GM21786 (cell line): ENCODE measurements around the gene PICK1.
"Not testable (repeated sequence)": the region's sequence is repeated elsewhere in the genome, so short reads cannot be mapped to it uniquely, and the experiment has no call there.

Experiments used
- ATAC-seq: cut with Tn5 transposase; IDR thresholded peaks from one replicate; pipeline ENCODE4 v1.9.1; 2021; ENCODE audit not compliant: unreplicated experiment

Gene PICK1

DNA sequence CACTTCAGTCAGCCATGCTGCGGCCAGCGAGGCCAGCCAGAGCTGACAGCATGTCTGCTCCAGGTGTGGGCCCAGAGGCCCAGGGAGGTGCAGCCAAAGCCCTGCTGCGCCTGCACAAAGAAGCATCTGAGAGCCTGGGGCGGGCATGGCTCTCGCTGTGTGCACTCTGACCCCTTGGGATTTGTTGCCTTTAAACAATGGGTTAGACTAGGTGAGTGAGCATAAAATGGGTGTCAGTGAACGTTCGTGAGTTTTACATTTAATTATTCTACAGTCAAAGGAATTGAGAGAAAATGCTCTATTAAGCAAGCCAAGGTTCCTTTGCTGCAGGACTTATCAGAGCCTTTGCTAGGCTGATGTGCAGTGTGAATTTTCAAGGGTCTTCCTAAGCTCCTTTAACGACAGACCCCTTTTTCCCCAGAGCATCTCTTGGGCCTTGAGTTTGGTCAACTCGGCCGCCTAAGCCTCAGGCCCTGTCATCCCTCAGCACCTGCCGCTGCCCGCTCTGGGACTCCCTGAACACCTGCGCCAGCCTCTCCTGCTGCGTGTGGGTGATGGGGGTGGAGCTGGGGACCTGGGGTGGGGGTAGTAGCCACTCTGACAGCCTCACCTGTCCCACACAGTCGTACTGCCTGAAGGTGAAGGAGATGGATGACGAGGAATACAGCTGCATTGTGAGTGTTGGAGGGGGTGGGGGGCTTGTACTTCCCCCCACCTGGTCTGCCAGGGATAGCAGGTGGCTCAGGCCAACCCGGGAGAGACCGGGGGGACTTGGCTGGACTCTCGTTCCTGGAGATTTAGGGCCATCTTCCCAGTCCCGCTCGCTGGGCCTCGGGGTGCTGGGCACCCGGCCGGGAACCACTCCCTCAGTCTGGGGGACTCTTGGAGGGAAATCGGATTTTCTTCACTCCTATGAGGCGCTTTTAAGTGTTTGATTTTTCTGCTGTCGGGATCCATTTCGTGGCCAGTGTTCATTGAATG is 16.2 kb downstream of the PICK1 start:
- ATAC-seq: no peak

DNA sequence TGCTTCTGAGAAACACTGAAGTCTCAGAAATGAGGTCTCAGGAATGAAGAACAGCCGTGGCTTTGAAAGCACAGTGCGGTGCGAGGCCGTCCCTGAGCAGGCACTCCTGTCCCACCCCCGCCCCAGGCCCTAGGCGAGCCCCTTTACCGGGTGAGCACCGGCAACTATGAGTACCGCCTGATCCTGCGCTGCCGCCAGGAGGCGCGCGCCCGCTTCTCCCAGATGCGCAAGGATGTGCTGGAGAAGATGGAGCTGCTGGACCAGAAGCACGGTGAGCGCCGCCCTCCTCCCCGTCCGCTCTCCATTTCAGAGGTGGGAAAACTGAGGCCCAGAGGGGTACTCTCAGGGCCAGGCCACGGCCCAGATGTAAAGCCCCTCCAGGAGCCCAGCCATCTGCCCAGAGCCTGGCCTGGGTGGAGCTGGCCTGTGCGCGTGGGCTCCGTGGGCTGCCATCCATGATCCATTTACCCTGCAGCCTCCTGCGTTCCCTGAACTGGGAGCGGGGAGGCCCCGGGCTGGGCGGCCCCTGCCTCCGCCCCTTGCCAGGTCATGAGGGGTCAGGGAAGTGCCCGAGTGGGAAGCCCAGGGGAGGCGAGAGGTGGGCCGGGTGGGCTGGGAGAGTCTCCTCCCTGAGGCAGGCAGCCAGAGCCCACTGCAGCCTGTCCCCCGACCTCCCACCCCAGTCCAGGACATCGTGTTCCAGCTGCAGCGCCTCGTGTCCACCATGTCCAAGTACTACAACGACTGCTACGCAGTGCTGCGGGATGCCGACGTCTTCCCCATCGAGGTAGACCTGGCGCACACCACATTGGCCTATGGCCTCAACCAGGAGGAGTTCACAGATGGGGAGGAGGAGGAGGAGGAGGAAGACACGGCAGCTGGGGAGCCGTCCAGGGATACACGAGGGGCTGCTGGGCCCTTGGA is 17.2 kb downstream of the PICK1 start:
- no peak for ATAC-seq

DNA sequence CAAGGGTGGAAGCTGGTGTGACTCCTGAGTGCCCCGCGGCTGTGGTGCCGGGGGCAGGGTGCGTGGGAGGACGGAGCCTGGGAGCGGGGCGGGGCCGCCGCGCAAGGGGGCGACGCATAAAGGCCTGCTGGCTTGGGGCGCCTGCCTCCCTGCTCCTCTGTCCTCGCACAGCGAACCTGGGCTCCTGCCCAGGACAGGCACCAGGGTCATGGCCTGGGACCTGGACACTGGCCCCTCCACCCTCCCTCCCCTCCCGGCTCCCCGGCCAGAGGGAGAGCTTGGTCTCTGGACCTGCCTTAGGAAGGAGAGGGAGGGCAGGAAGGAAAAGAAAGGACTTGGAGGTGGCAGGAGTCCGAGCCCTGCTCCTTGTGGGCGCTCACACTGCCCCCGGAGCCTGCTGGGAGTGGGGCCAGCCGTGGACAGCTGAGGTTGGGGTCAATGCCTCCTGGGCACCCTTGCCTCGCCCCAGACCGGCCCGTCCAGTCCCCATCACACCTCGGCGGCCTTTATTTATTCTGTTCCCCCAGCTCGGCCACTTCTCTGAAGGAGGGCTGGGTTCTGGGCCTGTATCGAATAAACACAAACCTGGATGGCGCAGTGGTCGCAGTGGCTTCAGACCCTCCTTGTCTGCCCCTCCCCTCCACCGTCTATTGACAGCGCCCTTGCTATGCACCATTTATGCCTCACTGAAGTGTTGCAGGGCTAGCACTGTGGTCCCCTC is 18.1 kb downstream of the PICK1 start:
- ATAC-seq: no peak

DNA sequence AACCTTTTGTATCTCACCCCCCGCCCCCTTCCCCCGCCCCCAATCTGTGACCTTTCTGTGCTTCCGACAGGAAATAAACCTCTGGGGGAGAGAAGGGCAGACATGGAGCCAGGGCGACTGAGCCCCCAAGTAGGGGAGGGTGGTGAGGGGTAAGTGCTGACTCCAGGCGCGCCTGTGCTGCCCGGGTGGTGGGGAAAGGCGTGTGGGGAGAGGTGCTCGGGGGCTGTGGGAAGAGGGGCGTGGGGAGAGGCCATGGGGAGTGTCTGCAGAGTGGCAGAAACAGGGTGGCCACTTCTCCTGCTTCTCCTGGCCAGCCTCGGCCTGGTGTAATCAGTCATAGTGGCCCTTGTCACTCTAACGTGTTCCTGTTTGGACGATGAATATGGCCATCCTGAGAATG is 18.8 kb downstream of the PICK1 start:
- ATAC-seq: no peak

DNA sequence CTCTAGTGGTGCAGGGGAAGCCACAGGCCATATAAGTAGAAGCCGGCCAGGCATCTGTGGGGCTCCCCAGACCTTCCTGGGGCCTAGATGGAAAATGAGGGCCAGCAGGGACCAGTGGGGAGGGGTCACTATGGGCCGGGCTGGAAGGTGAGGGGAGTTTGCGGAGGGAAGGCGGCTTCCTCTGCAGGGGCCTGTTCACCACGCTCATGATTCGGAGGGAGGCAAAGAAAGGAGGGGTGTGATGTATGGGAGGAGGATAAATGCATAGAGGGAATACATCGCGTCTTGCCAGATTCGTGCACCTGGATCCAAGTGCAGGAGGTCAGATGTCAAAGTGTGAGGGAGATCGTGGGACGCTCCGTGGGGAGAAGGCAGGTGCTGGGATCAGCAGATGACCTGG is 19.9 kb downstream of the PICK1 start:
- no peak for ATAC-seq

DNA sequence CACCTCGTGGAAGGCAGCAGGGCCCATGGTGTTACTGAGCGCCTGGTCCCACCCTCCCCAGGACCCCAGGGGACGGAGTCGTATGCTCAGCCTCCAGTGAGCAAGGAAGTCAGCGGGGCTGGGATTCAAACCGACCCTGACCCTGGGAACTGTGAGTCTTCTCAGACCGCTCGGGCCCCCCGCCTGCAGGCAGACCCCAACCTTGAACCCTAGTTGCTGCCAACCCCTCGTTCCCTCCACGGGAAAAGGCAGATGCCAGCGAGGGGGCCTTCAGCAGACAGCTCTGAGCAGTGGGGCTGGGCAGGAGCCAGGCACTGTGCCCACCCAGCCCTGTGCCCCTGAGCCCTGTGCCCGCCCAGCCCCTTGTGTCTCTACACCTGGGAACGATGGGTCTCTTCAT is 20.4 kb downstream of the PICK1 start:
- no peak for ATAC-seq

DNA sequence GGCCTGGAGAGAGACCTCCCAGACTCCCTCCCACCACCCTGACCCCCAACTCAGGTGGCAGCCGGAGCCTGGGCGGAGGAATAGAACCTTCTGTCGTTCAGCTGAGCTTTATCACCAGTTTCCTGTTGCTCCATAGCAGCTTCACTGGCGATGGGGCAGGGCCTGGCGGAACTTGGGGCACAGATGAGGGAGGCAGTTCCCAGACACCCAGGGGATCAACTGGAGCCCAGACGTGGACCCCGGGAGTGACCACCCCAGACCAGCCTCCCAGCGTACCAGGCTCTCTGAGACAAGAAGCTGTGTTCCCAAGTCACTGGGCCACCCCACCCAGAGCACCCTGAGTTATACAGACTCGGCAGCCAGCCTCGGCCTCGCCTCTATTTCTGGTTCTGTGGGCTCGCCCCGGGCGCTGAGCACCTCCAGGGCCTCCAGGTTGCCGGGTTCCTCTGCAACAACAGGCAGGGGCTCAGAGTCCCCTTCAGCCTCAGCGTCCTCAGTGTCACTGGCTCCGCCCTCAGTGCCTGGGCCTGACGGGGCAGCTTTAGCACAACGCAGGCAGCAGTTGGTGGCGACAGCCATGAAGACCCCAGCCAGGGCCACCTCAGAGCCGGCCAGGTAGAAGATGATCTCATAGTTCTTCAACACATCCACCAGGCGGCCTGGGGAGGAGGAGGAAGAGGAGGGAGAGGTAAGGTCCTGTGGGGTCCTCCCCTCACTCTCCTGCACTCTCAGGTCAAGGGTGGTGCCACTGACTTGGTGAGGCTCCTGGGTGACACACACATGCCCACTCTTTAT is 21.0 kb downstream of the PICK1 start:
- no peak for ATAC-seq

DNA sequence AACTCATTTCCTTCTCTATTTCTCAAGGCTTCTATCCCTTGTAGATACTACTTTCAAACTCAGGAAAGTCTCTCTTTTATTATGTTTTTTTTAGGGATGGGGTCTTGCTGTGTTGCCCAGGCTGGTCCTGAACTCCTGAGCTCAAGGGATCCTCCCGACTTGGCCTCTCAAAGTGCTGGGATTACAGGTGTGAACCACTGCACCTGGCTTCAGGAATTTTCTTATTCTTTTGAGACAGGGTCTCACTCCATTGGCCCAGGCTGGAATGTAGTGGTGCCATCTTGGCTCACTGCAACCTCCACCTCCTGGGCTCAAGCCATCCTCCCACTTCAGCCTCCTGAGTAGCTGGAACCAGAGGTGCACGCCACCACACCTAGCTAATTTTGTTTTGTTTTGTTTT is 22.0 kb downstream of the PICK1 start:
- not testable (repeated sequence) for ATAC-seq

DNA sequence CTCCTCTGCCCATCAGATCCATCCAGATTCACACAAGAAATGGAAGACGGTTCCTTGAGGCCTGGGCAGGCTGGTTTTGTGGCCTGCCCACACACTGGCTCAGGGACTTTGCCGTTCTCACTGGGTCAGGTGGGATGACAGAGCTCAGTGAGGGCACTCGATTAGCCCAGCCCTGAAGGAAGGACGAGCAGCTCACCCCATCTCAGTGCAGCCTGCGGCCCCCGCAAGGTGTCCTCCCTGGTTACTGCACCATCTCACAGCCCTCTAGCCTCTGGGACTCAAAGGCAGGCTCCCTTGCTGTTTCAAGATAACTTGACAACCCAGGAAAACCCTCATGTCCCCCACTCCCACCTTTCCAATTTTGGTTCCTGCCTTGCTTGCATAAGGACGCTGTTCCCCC is 22.6 kb downstream of the PICK1 start:
- no peak for ATAC-seq

DNA sequence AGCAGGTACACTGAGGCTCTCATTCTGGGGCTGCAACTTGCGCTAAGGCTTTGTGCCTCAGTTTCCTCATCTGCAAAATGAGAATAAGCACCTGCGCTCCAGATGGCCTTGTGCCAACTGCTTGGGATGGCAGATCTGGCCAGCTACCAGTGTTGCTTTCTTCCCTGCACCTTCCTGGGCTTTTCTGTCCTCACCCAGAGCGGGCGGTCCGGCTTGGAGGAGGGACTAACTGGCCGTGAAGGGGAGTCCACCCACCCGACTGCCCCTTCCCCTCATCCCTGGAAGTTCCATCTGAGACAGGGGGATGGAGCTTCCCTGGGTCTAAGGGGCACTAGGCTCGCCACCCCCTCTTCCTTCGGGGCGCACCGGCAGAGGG is 23.3 kb downstream of the PICK1 start:
- no peak for ATAC-seq

DNA sequence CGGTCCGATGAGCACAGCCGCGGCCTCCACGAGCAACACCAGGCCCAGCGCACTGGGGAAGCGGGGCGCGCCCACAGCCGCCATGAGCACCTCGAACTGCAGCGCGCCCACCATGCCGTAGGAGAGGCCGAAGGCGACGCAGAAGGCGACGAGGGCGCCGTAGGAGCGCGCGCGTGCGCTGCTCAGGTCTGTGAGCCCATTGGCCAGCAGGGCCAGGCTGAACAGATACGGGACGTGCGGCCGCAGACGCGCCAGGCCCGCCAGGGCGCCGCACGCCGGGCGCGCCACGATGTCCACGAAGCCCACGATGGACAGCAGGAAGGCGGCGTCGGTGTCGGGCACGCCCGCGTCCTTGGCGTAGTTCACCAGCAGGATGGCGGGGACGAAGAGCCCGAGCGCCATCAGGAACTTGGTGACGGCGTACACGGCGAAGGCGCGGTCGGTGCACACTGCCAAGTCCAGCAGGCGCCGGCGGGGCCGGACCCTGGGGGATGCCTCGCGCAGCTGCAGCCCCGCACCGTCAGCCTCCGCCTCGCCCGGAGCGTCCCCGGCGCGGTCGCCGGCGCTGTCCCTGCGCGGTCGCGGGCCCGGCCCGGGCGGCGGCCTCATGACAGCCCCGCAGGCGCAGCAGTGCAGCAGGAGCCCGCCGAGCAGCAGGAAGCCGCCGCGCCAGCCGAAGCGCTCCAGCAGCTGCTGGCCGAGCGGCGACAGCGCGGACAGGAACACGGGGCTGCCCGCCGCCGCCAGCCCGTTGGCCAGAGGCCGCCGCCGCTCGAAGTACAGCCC is 23.8 kb downstream of the PICK1 start:
- no peak for ATAC-seq

DNA sequence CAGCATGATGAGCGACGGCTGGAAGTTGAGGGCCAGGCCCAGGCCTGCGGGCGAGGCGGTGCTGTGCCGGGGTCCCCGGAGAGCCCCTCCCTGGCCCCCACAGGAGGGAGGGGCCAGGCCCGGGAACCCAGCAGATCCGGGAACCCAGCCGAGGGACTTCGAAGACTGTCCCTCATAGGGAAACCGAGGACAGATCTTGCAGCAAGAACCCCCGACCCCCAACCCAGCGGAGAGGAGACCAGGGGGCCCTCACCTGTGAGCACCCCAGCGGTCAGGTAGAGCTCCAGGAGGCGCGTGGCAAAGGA is 24.4 kb downstream of the PICK1 start:
- ATAC-seq: no peak

DNA sequence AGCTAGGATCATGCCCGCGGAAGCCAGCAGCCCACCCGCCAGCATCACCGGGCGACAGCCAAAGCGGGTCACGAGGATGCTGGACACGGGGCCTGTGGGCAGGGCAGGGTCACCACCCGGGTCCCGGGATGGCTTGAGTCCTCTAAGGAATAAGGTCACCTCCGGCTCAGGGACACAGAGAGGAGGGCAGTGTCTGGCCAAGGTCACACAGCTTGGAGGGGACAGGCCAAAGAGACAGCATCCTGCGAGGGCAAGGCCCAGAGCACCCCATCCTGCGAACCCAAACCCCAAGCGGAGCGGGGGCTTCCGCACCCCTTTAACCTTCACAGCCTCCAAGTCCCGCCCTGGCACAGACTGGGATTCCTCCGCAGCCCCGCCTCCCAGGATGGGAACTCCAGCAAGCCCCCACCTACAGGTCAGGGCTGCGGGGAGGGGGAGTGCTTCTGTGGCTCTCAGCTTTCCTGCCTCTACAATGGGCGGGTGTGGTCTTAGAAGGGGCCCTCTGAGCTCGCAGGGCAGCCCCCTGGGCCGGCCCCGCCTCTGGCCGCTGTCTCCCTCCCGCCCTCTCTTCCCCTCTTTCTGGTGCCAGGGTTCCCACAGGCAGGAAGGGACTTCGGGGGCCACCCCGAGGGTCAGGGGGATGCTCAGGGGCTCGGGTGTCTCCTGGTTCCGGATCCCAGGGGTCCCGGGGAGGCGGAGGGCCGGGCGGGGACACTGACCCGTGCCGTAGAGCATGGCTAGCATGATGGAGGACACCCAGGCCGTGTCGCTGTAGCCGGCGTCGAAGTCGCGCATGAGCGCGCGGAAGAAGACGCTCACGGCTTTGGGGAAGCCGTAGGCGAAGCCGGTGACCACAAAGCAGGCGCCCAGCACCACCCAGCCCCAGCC is 25.0 kb downstream of the PICK1 start:
- ATAC-seq: no peak

DNA sequence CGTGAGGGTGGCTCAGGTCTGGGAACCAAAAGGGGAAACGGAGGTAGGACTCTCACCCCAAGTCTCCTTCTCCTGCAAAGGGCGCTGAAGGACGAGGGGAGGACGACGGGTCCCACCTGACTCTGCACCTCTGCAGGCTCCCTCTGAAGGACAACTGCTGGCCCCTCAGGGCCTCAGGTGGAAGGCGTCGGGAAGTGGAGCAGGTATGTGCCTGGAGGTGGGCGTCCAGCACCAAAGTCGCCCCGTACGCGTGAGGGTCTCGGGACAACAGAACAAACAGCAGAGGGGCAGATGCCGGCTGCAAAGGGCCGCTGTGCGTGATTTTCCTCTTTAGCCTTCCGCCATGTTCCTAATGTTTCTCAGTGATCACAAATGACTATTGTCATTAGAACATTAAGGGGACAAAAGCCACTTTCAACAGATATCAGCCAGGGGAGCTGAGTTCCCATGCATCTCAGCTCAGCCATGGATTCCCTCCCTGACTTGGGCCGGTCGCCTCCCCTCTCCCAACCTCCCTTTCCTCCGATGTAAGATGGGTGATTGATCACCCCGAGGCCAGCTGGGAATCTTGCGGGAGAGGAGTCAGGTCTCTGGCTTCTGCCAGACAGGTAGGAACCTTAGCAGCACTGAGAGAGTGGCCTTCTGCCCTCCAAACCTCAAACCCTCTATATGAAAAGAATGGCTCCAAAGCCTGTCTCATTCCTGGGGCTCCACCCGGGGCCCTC is 25.9 kb downstream of the PICK1 start:
- ATAC-seq: no peak

DNA sequence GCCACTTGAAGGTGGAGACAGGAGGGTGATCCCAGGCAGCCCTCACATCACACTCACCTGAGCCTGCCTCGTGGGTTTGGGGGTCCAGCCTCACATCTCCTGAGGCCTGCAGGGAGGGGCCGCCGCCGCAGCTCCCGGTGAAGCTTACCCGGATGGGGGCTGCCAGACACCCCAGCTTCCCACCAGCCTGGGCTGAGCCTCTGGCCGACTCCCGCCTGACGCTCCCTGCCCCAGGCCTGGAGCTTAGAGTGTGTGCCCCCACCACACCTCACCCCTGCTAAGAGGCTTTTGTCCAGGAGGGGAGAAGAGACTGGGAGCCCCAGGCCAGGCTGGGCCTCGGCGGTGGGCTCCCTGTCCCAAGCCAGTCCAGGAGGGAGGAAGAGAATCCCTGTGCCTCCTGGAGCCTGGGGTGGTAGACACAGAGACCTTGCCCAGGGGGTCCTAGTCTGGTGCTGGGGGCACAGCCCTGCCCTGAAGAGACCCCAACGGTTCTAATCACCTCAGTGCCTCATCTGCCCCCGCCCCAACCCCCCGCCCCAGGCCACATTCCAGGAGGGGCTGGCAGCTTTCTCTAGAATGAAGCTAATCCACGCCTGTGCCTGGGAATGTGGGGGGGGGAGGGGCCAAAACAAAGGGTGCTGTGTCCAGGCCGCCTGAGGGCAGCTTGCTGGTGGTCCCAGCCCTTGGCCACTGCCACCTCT is 26.9 kb downstream of the PICK1 start, which contains the start of gene SLC16A8:
Gene SLC16A8, minus strand, starts transcription at position 254 of the 701 bp plus-strand sequence. CDS start 1,311 bp downstream, outside the sequence.
- no peak for ATAC-seq

DNA sequence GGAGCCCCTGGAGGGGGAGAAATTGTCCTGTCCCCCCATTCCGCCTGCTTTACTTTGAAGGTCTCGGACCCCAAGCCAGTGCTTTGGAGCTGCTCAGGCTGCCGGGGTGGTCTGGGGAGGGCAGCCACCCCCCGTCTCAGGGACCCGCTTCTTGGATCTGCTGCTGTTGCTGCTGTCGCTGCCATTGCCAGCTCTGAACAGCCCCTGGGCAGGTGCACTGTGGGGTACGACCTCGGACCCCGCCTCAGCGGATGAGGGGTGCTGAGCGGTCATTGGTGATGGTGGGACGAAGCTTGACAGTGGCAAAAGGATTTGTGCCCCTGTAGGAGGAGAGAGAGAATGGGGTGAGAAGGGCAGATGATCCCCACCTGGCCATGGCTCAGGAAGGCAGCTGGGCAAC is 27.9 kb downstream of the PICK1 start:
- ATAC-seq: no peak

DNA sequence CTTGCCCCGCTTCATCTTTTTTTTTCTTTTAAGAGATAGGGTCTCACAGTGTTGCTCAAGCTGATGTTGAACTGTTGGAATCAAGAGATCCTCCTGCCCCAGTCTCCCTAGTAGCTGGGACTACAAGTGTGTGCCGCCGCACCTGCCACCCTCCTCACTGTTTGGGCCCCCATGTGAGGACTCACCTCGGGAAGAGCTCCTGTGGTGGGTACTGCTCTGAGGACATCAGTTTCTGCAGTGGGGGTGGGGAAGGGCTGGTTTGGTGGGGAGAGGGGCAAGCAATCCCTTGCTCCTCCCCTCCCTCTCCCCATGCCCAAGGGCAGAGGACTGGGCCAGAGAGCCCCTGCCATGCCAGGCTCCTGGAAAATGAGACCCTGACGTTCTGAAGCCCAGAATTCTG is 28.3 kb downstream of the PICK1 start:
- no peak for ATAC-seq
